Metanephros (tissue), 2 donors: Measurements from ENCODE around the gene PRM2. TPM values are rescaled to one million over a fixed set of nuclear protein-coding genes. Genes with fewer than 3 reads are reported as not detected.

Source experiments
- small RNA-seq: library from RNA; depleted of rRNA; stranded (forward); fragments of <200 nt; gene quantifications from one replicate; pipeline ENCODE3, GENCODE V24; 2014; ENCODE audit warnings: low replicate concordance
- total RNA-seq: library from RNA; depleted of rRNA; stranded (reverse); fragments of >200 nt; gene quantifications from one replicate; pipeline ENCODE4 v1.2.3, GENCODE V29; 2014

The PRM2 gene, protein sequence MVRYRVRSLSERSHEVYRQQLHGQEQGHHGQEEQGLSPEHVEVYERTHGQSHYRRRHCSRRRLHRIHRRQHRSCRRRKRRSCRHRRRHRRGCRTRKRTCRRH
- not detected for total RNA-seq

DNA sequence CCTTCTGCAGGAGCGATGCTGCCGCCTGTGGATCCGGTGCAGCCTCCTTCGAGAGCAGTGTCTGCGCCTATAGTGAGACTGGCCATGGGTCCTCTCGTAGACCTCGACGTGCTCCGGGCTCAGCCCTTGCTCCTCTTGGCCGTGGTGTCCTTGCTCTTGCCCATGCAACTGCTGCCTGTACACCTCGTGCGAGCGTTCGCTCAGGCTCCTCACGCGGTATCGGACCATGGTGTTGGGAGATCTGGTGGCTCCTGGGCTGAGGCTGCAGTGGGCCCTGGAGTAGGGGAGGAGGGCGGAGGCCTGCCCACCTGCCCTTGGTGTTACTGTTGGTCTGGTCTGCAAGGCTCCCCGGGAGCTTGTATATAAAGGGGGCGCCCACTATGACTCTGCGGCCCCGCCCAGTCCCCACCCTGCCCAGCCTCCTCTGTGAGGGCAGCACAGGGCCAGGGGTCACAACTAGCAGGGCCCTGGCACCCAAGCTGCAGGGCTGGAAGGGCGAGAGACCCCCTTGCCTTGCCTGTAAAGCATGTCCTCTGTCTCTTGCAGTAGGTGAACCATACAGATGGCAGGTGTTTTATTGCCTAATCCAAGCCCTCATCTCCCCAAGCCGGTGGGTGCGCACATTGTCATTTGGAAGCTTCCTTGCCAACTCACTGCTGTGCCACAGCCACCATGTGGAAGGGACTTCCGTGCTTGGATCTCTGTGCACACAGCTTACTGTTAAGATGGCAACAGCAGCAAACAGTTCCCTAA lies at the start of gene PRM2:
TSS of gene PRM2 (minus strand) at position 338 of the 753 bp plus-strand sequence. CDS start at position 228, 110 bp downstream.

DNA sequence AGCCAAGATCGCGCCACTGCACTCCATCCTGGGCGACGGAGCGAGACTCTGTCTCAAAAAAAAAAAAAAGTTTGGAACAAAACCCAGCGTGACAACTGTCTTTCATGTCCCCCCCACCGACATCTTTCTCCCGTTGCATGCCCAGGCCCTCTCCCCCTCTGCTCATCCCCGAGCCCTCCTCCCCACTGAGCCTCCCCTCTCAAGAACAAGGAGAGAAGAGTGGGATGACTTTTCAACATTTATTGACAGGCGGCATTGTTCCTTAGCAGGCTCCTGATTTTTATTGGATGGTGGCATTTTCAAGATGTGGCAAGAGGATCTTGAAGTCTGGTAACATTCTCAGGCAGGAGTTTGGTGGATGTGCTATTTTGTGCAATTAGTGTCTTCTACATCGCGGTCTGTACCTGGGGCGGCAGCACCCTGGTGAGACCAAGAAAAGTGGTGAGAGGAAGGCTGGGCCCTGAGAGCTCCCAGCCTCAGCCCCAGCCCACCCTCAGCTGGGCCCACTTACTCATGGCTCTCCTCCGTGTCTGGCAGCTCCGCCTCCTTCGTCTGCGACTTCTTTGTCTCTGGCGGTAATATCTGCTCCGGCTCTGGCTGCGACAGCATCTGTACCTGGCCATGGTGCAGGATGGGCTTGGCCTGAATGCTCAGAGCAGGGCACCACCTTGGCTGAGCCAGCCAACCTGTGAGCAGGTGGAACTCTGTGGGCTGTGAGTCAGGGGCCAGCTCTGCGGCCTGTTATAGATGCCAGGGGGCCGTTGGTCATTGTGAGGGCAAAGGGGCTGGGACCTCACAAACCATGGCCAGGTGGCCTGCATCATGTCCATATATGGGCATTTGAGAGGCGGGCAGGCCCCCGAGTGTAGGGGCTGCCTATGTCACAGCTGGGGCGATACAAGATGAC lies 4.6 kb upstream of the PRM2 start, which contains the start of gene PRM1:
TSS of gene PRM1 (minus strand) at position 715 of the 907 bp plus-strand sequence. CDS start at position 623, 92 bp downstream.

GRCh38 chr16:11272921-11273720 lies 3.2 kb downstream of the PRM2 start, which contains the start of gene PRM3:
Gene PRM3, minus strand, starts transcription at chr16:11273629. Its CDS starts 34 bp downstream, at chr16:11273595.

GRCh38 chr16:11268921-11269375 lies 7.3 kb downstream of the PRM2 start, which contains the start of gene TNP2:
Gene TNP2, minus strand, starts transcription at chr16:11269325. Its CDS starts 63 bp downstream, at chr16:11269262.

GRCh38 chr16:11255737-11256660 lies 20.3 kb downstream of the PRM2 start, which contains the start of gene SOCS1:
Gene SOCS1, minus strand, starts transcription at chr16:11256204. Its CDS starts 726 bp downstream, at chr16:11255478.

Small RNAs within 50 kb of the gene (small RNA-seq; reads per million reads assigned to genes)
- gene MIR548H2 = not detected
- not detected for gene RF00019
- not detected for gene RF00554

Other genes starting within 250 kb of the PRM2 start
- gene SOCS1, start 20.3 kb downstream of the PRM2 start, total RNA-seq = 25.8 TPM
- not detected for gene TNP2, start 7.2 kb downstream of the PRM2 start, total RNA-seq
- not detected for gene PRM3, start 2.9 kb downstream of the PRM2 start, total RNA-seq
- not detected for gene PRM1, start 4.8 kb upstream of the PRM2 start, total RNA-seq
- 11.4 TPM for gene RMI2, start 69.0 kb upstream of the PRM2 start, total RNA-seq